K562 (cell line): ENCODE data around the gene TFCP2. TPM values are rescaled to one million over a fixed set of nuclear protein-coding genes. Genes with fewer than 3 reads are reported as not detected.

ENCODE experiments used
- CEBPB ChIP-seq: fragments of 450-650 bp; IDR thresholded peaks from 2 replicates; pipeline ENCODE4 v1.6.1; 2016; ENCODE audit warnings: missing genetic modification characterization, missing compliant biosample characterization
- HNRNPLL ChIP-seq: fragments of 200-400 bp; formaldehyde crosslinking; IDR thresholded peaks from 2 replicates; pipeline ENCODE4 v1.6.1; 2017; ENCODE audit warnings: low read length, low read depth, mild to moderate bottlenecking; ENCODE audit not compliant: poor library complexity, severe bottlenecking
- MTF1 ChIP-seq: fragments of 250-450 bp; sonication (Bioruptor Pico); IDR thresholded peaks from 2 replicates; pipeline ENCODE4 v1.9.0; 2021; ENCODE audit warnings: moderate library complexity, mild to moderate bottlenecking, inconsistent platforms, borderline replicate concordance
- NBN ChIP-seq: fragments of 450-650 bp; IDR thresholded peaks from 2 replicates; pipeline ENCODE4 v1.6.1; 2016; ENCODE audit warnings: low read depth, mild to moderate bottlenecking
- NCOA2 ChIP-seq, 2 experiments: fragments of 450-650 bp; IDR thresholded peaks; 2 replicates each; pipeline ENCODE4 v1.6.1; 2018; ENCODE audit warnings: mild to moderate bottlenecking in 2 of 2, moderate library complexity in 1 of 2; ENCODE audit not compliant: partially characterized antibody in 2 of 2
- SRSF7 ChIP-seq: fragments of 200-400 bp; formaldehyde crosslinking; optimal IDR thresholded peaks from 2 replicates; pipeline ENCODE3; 2017; ENCODE audit warnings: mild to moderate bottlenecking, low read depth, low read length
- TRIM28 ChIP-seq: fragments of 450-650 bp; IDR thresholded peaks from 2 replicates; pipeline ENCODE4 v1.6.1; 2017
- ZNF133 ChIP-seq: fragments of 250-450 bp; sonication (Bioruptor Pico); IDR thresholded peaks from 2 replicates; pipeline ENCODE4 v1.4.0; 2020; ENCODE audit warnings: mild to moderate bottlenecking
- ZNF384 ChIP-seq: IDR thresholded peaks from 2 replicates; pipeline ENCODE4 v1.6.1; 2012; ENCODE audit warnings: low read depth, low read length, improper control_type of control experiment
- polyA plus RNA-seq, 8 experiments: library from polyadenylated mRNA; depleted of rRNA in 4 of 8; stranded (reverse) in 5 of 8; unstranded in 3 of 8; fragments of >200 nt; fragmentation: Nextera tagmentation in 2 of 8; fragmentation: Illumina TruSeq in 1 of 8; extraction: Ambion mirVana in 2 of 8; extraction: Trizol in 1 of 8; gene quantifications; 2 replicates each; pipeline versions ENCODE4 v1.2.1 to v1.2.3, GENCODE V29; 2011 to 2014; ENCODE audit warnings: inconsistent platforms in 1 of 8, missing spikeins in 1 of 8
- total RNA-seq, 7 experiments: library from RNA; depleted of rRNA in 6 of 7; stranded (reverse); fragments of >200 nt in 6 of 7; fragmentation: Illumina TruSeq in 2 of 7; extraction: Trizol in 2 of 7; gene quantifications; 2 replicates each; pipeline versions ENCODE4 v1.2.1 to v1.2.3, GENCODE V29; 2011 to 2021; ENCODE audit warnings: low replicate concordance in 1 of 7
- TF ChIP-seq, protein P1 (sequence below): fragments of 450-650 bp; IDR thresholded peaks from 2 replicates; pipeline ENCODE4 v1.7.0; 2016; ENCODE audit warnings: borderline replicate concordance
- TF ChIP-seq, protein P2 (sequence below): fragments of 250-450 bp; sonication (Bioruptor Pico); IDR thresholded peaks from 2 replicates; pipeline ENCODE4 v1.5.0; 2021; ENCODE audit warnings: mild to moderate bottlenecking, borderline replicate concordance
- TF ChIP-seq, protein P3 (sequence below): fragments of 250-450 bp; sonication (Bioruptor Pico); IDR thresholded peaks from 2 replicates; pipeline ENCODE4 v1.9.0; 2021; ENCODE audit warnings: mild to moderate bottlenecking, inconsistent platforms
- TF ChIP-seq, protein P4 (sequence below): IDR thresholded peaks from 2 replicates; pipeline ENCODE4 v1.6.1; 2011; ENCODE audit not compliant: insufficient read length; ENCODE audit errors: extremely low read depth
- TF ChIP-seq, protein P5 (sequence below): fragments of 250-450 bp; sonication (Bioruptor Pico); IDR thresholded peaks from 2 replicates; pipeline ENCODE4 v1.8.0; 2022; ENCODE audit warnings: inconsistent platforms
- TF ChIP-seq, protein P6 (sequence below), 2 experiments: fragments of 450-650 bp; conservative IDR thresholded peaks; 2 replicates each; pipeline ENCODE4 v1.6.1; 2017; ENCODE audit warnings: mild to moderate bottlenecking in 2 of 2, moderate library complexity in 2 of 2

TFCP2 gene
- total and polyA plus RNA-seq, 9 of the 15 experiments (the other 6 are each of a cell fraction or from before 2014, with no cell fraction given): 8.0 to 38.9 (median 19.3) TPM

DNA sequence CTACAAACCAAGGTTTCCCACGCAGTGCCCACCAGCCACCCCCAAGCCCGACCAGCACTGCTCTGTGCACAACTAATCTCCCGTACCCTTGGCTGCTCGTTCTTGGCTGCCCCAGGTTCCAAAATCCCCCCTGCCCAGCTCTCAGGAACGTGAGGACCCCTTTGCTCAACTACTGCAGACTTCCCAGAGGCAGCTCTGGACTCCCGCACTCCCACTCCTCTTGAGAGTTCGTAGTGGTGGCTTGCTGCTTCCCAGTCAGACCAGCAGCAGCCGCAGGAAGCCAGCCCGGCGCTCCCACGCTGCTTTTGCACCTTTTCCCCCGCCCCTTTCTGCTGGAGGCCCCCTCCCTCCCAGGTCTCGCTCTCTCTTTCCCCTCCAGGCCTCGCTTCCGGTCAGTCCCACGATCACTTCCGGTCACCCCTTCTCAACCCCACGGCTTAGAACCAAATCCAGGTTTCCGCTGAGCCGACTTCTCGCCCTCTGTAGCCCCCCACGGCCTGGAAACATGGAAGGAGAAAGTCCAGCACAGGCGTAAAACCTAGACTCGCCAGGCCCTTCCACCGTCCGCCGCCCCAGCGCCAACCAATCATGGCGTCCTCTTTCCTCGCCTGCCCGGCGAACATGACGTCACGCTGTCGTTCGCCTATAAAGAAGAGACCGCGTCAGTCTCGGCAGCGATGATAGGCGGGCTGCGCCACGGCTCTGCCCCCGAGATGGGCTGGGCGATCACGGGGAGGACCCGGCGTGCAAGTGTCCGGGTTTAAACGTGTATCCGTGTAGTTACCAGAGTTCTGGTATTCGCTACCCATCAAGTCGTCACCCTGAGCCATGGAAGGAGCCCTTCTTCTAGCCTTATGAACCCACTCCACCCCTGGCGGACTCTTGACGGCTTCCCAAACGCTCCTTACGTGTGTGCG lies at the start of gene TFCP2 (continued):
- TF ChIP-seq, protein P1, sequence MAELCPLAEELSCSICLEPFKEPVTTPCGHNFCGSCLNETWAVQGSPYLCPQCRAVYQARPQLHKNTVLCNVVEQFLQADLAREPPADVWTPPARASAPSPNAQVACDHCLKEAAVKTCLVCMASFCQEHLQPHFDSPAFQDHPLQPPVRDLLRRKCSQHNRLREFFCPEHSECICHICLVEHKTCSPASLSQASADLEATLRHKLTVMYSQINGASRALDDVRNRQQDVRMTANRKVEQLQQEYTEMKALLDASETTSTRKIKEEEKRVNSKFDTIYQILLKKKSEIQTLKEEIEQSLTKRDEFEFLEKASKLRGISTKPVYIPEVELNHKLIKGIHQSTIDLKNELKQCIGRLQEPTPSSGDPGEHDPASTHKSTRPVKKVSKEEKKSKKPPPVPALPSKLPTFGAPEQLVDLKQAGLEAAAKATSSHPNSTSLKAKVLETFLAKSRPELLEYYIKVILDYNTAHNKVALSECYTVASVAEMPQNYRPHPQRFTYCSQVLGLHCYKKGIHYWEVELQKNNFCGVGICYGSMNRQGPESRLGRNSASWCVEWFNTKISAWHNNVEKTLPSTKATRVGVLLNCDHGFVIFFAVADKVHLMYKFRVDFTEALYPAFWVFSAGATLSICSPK: no peak
- no peak for TF ChIP-seq ZNF133 (CRISPR knock-in tag)
- no peak for TF ChIP-seq MTF1 (CRISPR knock-in tag)
- TF ChIP-seq ZNF384: no peak; the same call in 1 of the 2 replicates
- no peak for TF ChIP-seq SRSF7
- TF ChIP-seq, protein P2, sequence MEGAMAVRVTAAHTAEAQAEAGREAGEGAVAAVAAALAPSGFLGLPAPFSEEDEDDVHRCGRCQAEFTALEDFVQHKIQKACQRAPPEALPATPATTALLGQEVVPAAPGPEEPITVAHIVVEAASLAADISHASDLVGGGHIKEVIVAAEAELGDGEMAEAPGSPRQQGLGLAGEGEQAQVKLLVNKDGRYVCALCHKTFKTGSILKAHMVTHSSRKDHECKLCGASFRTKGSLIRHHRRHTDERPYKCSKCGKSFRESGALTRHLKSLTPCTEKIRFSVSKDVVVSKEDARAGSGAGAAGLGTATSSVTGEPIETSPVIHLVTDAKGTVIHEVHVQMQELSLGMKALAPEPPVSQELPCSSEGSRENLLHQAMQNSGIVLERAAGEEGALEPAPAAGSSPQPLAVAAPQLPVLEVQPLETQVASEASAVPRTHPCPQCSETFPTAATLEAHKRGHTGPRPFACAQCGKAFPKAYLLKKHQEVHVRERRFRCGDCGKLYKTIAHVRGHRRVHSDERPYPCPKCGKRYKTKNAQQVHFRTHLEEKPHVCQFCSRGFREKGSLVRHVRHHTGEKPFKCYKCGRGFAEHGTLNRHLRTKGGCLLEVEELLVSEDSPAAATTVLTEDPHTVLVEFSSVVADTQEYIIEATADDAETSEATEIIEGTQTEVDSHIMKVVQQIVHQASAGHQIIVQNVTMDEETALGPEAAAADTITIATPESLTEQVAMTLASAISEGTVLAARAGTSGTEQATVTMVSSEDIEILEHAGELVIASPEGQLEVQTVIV (CRISPR knock-in tag): no peak
- TF ChIP-seq TRIM28: no peak
- TF ChIP-seq, protein P3, sequence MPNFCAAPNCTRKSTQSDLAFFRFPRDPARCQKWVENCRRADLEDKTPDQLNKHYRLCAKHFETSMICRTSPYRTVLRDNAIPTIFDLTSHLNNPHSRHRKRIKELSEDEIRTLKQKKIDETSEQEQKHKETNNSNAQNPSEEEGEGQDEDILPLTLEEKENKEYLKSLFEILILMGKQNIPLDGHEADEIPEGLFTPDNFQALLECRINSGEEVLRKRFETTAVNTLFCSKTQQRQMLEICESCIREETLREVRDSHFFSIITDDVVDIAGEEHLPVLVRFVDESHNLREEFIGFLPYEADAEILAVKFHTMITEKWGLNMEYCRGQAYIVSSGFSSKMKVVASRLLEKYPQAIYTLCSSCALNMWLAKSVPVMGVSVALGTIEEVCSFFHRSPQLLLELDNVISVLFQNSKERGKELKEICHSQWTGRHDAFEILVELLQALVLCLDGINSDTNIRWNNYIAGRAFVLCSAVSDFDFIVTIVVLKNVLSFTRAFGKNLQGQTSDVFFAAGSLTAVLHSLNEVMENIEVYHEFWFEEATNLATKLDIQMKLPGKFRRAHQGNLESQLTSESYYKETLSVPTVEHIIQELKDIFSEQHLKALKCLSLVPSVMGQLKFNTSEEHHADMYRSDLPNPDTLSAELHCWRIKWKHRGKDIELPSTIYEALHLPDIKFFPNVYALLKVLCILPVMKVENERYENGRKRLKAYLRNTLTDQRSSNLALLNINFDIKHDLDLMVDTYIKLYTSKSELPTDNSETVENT (CRISPR knock-in tag): peak; percentile 41; the same call in 1 of the 2 replicates
- TF ChIP-seq, protein P4, sequence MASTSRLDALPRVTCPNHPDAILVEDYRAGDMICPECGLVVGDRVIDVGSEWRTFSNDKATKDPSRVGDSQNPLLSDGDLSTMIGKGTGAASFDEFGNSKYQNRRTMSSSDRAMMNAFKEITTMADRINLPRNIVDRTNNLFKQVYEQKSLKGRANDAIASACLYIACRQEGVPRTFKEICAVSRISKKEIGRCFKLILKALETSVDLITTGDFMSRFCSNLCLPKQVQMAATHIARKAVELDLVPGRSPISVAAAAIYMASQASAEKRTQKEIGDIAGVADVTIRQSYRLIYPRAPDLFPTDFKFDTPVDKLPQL: peak; percentile 34
- TF ChIP-seq, protein P5, sequence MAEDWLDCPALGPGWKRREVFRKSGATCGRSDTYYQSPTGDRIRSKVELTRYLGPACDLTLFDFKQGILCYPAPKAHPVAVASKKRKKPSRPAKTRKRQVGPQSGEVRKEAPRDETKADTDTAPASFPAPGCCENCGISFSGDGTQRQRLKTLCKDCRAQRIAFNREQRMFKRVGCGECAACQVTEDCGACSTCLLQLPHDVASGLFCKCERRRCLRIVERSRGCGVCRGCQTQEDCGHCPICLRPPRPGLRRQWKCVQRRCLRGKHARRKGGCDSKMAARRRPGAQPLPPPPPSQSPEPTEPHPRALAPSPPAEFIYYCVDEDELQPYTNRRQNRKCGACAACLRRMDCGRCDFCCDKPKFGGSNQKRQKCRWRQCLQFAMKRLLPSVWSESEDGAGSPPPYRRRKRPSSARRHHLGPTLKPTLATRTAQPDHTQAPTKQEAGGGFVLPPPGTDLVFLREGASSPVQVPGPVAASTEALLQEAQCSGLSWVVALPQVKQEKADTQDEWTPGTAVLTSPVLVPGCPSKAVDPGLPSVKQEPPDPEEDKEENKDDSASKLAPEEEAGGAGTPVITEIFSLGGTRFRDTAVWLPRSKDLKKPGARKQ: no peak
- no peak for TF ChIP-seq CEBPB (tag)
- TF ChIP-seq, protein P6, sequence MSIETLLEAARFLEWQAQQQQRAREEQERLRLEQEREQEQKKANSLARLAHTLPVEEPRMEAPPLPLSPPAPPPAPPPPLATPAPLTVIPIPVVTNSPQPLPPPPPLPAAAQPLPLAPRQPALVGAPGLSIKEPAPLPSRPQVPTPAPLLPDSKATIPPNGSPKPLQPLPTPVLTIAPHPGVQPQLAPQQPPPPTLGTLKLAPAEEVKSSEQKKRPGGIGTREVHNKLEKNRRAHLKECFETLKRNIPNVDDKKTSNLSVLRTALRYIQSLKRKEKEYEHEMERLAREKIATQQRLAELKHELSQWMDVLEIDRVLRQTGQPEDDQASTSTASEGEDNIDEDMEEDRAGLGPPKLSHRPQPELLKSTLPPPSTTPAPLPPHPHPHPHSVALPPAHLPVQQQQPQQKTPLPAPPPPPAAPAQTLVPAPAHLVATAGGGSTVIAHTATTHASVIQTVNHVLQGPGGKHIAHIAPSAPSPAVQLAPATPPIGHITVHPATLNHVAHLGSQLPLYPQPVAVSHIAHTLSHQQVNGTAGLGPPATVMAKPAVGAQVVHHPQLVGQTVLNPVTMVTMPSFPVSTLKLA (conservative IDR thresholded peaks at IDR 0.05): peak; percentile 82 to 92
- peak; percentile 90 for TF ChIP-seq NBN
- peak; percentile 58 for TF ChIP-seq HNRNPLL
- TF ChIP-seq NCOA2 (IDR thresholded peaks at IDR 0.05; ENCODE audit: partially characterized antibody in 2 of 2): no peak
